ENCODE measurements around the gene NEK4.
"Not testable (repeated sequence)": the region's sequence is repeated elsewhere in the genome, so short reads cannot be mapped to it uniquely, and the experiment has no call there.

The NEK4 gene

GRCh38 chr3:52730681-52731080 is 40.1 kb downstream of the NEK4 start:
- no peak for FAIRE-seq

GRCh38 chr3:52728753-52729152 is 42.0 kb downstream of the NEK4 start:
- not testable (repeated sequence) for FAIRE-seq

- FAIRE-seq = peak; percentile 60
Observed at GRCh38 chr3:52724511-52724910, 46.2 kb downstream of the NEK4 start.

GRCh38 chr3:52723935-52724334 is 46.8 kb downstream of the NEK4 start:
- FAIRE-seq = no peak

- FAIRE-seq = no peak
Observed at GRCh38 chr3:52722491-52722890, 48.2 kb downstream of the NEK4 start.

GRCh38 chr3:52721730-52722008 is 49.1 kb downstream of the NEK4 start:
- no peak for FAIRE-seq

- no peak for FAIRE-seq
Observed at GRCh38 chr3:52721002-52721729, 49.6 kb downstream of the NEK4 start.

GRCh38 chr3:52719618-52720017 is 51.1 kb downstream of the NEK4 start:
- no peak for FAIRE-seq

- FAIRE-seq = no peak
Observed at GRCh38 chr3:52715714-52716305, 54.9 kb downstream of the NEK4 start.

GRCh38 chr3:52714335-52715302 is 56.1 kb downstream of the NEK4 start:
- no peak for FAIRE-seq

- no peak for FAIRE-seq
Observed at GRCh38 chr3:52712291-52713212, 58.2 kb downstream of the NEK4 start.

GRCh38 chr3:52710512-52710911 is 60.2 kb downstream of the NEK4 start:
- no peak for FAIRE-seq

GRCh38 chr3:52707585-52707984 is 63.2 kb downstream of the NEK4 start:
- no peak for FAIRE-seq

- no peak for FAIRE-seq
Observed at GRCh38 chr3:52705688-52706686, 64.8 kb downstream of the NEK4 start, which contains the start of the genes GLT8D1 and SPCS1. Gene GLT8D1, minus strand, starts transcription at chr3:52705791. Its CDS starts 5,331 bp downstream, at chr3:52700460. Gene SPCS1, plus strand, starts transcription at chr3:52706106. Its CDS starts 141 bp downstream, at chr3:52706247.

- FAIRE-seq = no peak
Observed at GRCh38 chr3:52705438-52705687, 65.4 kb downstream of the NEK4 start.

- no peak for FAIRE-seq
Observed at GRCh38 chr3:52704611-52705437, 65.9 kb downstream of the NEK4 start.

- no peak for FAIRE-seq
Observed at GRCh38 chr3:52703341-52703740, 67.4 kb downstream of the NEK4 start.

- FAIRE-seq = no peak
Observed at GRCh38 chr3:52697632-52697965, 73.1 kb downstream of the NEK4 start.

GRCh38 chr3:52696830-52697631 is 73.7 kb downstream of the NEK4 start:
- no peak for FAIRE-seq
